ENCODE data around the gene TMEM14A.
"Not testable (repeated sequence)": the region's sequence is repeated elsewhere in the genome, so short reads cannot be mapped to it uniquely, and the experiment has no call there.

The TMEM14A gene

GRCh38 chr6:52670502-52671409 lies at the start of gene TMEM14A:
Gene TMEM14A (plus strand): TSS chr6:52671113. CDS start chr6:52677103, 5,990 bp downstream.
- peak; percentile 96 for DNase-seq (ENCODE audit: low read depth, low spot score)

- no peak for DNase-seq (ENCODE audit: low read depth, low spot score)
Measured at GRCh38 chr6:52621631-52622030, 49.3 kb upstream of the TMEM14A start.

GRCh38 chr6:52622810-52623209 lies 48.1 kb upstream of the TMEM14A start:
- no peak for DNase-seq (ENCODE audit: low read depth, low spot score)

GRCh38 chr6:52632011-52632410 lies 38.9 kb upstream of the TMEM14A start:
- DNase-seq (ENCODE audit: low read depth, low spot score) = no peak

- no peak for DNase-seq (ENCODE audit: low read depth, low spot score)
Measured at GRCh38 chr6:52634211-52634610, 36.7 kb upstream of the TMEM14A start.

- DNase-seq (ENCODE audit: low read depth, low spot score) = no peak
Measured at GRCh38 chr6:52635049-52635577, 35.8 kb upstream of the TMEM14A start.

GRCh38 chr6:52636830-52637229 lies 34.1 kb upstream of the TMEM14A start:
- no peak for DNase-seq (ENCODE audit: low read depth, low spot score)

- no peak for DNase-seq (ENCODE audit: low read depth, low spot score)
Measured at GRCh38 chr6:52639493-52639892, 31.4 kb upstream of the TMEM14A start.

- DNase-seq (ENCODE audit: low read depth, low spot score) = no peak
Measured at GRCh38 chr6:52640170-52640569, 30.7 kb upstream of the TMEM14A start.

GRCh38 chr6:52640916-52641315 lies 30.0 kb upstream of the TMEM14A start:
- DNase-seq (ENCODE audit: low read depth, low spot score) = no peak

- DNase-seq (ENCODE audit: low read depth, low spot score) = no peak
Measured at GRCh38 chr6:52641388-52641787, 29.5 kb upstream of the TMEM14A start.

- no peak for DNase-seq (ENCODE audit: low read depth, low spot score)
Measured at GRCh38 chr6:52641826-52642225, 29.1 kb upstream of the TMEM14A start.

- DNase-seq (ENCODE audit: low read depth, low spot score) = no peak
Measured at GRCh38 chr6:52642368-52642767, 28.5 kb upstream of the TMEM14A start.

- DNase-seq (ENCODE audit: low read depth, low spot score) = peak; percentile 53
Measured at GRCh38 chr6:52643158-52643557, 27.8 kb upstream of the TMEM14A start.

- DNase-seq (ENCODE audit: low read depth, low spot score) = no peak
Measured at GRCh38 chr6:52644253-52644652, 26.7 kb upstream of the TMEM14A start.

GRCh38 chr6:52645976-52646375 lies 24.9 kb upstream of the TMEM14A start:
- DNase-seq (ENCODE audit: low read depth, low spot score) = no peak

GRCh38 chr6:52647199-52647598 lies 23.7 kb upstream of the TMEM14A start:
- no peak for DNase-seq (ENCODE audit: low read depth, low spot score)

GRCh38 chr6:52649536-52650160 lies 21.3 kb upstream of the TMEM14A start:
- DNase-seq (ENCODE audit: low read depth, low spot score) = no peak

- DNase-seq (ENCODE audit: low read depth, low spot score) = no peak
Measured at GRCh38 chr6:52650941-52651340, 20.0 kb upstream of the TMEM14A start.

- no peak for DNase-seq (ENCODE audit: low read depth, low spot score)
Measured at GRCh38 chr6:52653151-52653550, 17.8 kb upstream of the TMEM14A start.

- no peak for DNase-seq (ENCODE audit: low read depth, low spot score)
Measured at GRCh38 chr6:52654007-52654406, 16.9 kb upstream of the TMEM14A start.

- DNase-seq (ENCODE audit: low read depth, low spot score) = no peak
Measured at GRCh38 chr6:52654592-52654991, 16.3 kb upstream of the TMEM14A start.

- not testable (repeated sequence) for DNase-seq (ENCODE audit: low read depth, low spot score)
Measured at GRCh38 chr6:52655941-52656340, 15.0 kb upstream of the TMEM14A start.

Data from astrocyte of the hippocampus (primary cell).